Tibial nerve (tissue), 4 donors: Measurements from ENCODE around the gene GGA2. TPM values are rescaled to one million over a fixed set of nuclear protein-coding genes. Genes with fewer than 3 reads are reported as not detected.

Experiments used
- DNase-seq, 2 donors: peaks; one replicate each; pipeline ENCODE4 v3.0.0-alpha.2; 2019; ENCODE audit warnings: low spot score in 2 of 2
- H3K27ac ChIP-seq, 4 donors: fragments of 200-600 bp; sonication (generic) in 3 of 4; one replicate each; pipeline ENCODE4 v1.5.1; 2017 to 2019; ENCODE audit warnings: mild to moderate bottlenecking in 1 of 4
- H3K27me3 ChIP-seq, 2 donors: fragments of 200-600 bp; sonication (generic) in 1 of 2; one replicate each; pipeline versions ENCODE4 v1.5.1 to v1.6.0; 2017 to 2019
- H3K36me3 ChIP-seq, 3 donors: fragments of 200-600 bp; sonication (generic); one replicate each; pipeline ENCODE4 v1.5.1; 2018 to 2019
- H3K4me1 ChIP-seq, 4 donors: fragments of 200-600 bp; sonication (generic) in 3 of 4; one replicate each; pipeline ENCODE4 v1.5.1; 2017 to 2019
- H3K4me3 ChIP-seq, 4 donors: fragments of 200-600 bp; sonication (generic) in 3 of 4; one replicate each; pipeline ENCODE4 v1.5.1; 2017 to 2019; ENCODE audit warnings: mild to moderate bottlenecking in 1 of 4, moderate library complexity in 1 of 4
- H3K9me3 ChIP-seq, 4 donors: fragments of 200-600 bp; sonication (generic) in 3 of 4; one replicate each; pipeline ENCODE4 v1.5.1; 2017 to 2019
- CTCF ChIP-seq, 5 experiments: fragments of 200-600 bp in 3 of 5; fragments of 450-650 bp in 2 of 5; sonication (generic) in 3 of 5; IDR thresholded peaks; one replicate each; pipeline ENCODE4 v1.5.1; 2016 to 2019; ENCODE audit warnings: antibody characterized with exemption in 5 of 5, mild to moderate bottlenecking in 3 of 5, moderate library complexity in 2 of 5
- EP300 ChIP-seq, 2 donors: sonication (generic); formaldehyde crosslinking; IDR thresholded peaks; one replicate each; pipeline ENCODE4 v1.6.1; 2017; ENCODE audit warnings: antibody characterized with exemption in 2 of 2, mild to moderate bottlenecking in 1 of 2
- POLR2A ChIP-seq, 2 donors: fragments of 450-650 bp; IDR thresholded peaks; one replicate each; pipeline ENCODE4 v1.6.1; 2017; ENCODE audit warnings: antibody characterized with exemption in 2 of 2, mild to moderate bottlenecking in 2 of 2, moderate library complexity in 2 of 2
- WGBS, 2 donors: methylation state at CpG; one replicate each; pipeline ENCODE4 v1.1.5; 2018; 5-methylcytosine and 5-hydroxymethylcytosine counted together
- total RNA-seq, 4 donors: library from RNA; depleted of rRNA; stranded (reverse); fragments of >200 nt; gene quantifications; one replicate each; pipeline ENCODE4 v1.1.0, GENCODE V29; 2016

The GGA2 gene
- total RNA-seq, 4 donors from 2014 or later = 29.9 to 40.6 (median 36.8) TPM

- WGBS, 2 donors = 70 to 74% methylated on average over 7 of the region's 7 CpGs
- no peaks in the 10 kb centered on the region for H3K27me3 ChIP-seq
- no peaks in the 10 kb centered on the region for H3K36me3 ChIP-seq
- no peaks in the 10 kb centered on the region for H3K9me3 ChIP-seq
- no peak overlapping the region for H3K4me3 ChIP-seq
- no peak for DNase-seq
- peaks cover 0 to 53% (median 29%) of the 10 kb centered on the region in 4 donors for H3K4me1 ChIP-seq
- H3K27ac ChIP-seq = peak overlapping the region in 1 of 4 donors; percentile 71
- TF ChIP-seq POLR2A (IDR thresholded peaks at IDR 0.05) (no peak), EP300 (IDR thresholded peaks at IDR 0.05) (no peak), CTCF (IDR thresholded peaks at IDR 0.05) (no peak)
These were observed 4.4 kb downstream of the GGA2 start for GRCh38 chr16:23505671-23506605.

GRCh38 chr16:23505180-23505665 is 5.1 kb downstream of the GGA2 start:
- 90 to 92% methylated on average over 9 of the region's 9 CpGs for WGBS, 2 donors
- Histone ChIP-seq H3K4me1 (peaks cover 0 to 56% (median 31%) of the 10 kb centered on the region in 4 donors), H3K27me3 (no peaks in the 10 kb centered on the region), H3K9me3 (no peaks in the 10 kb centered on the region), H3K36me3 (peaks cover 0 to 3% (median 0%) of the 10 kb centered on the region in 3 donors), H3K27ac (peak overlapping the region in 2 of 4 donors; percentile 71 to 72), H3K4me3 (no peak overlapping the region)
- DNase-seq = no peak
- TF ChIP-seq EP300 (IDR thresholded peaks at IDR 0.05) (no peak), CTCF (IDR thresholded peaks at IDR 0.05) (no peak), POLR2A (IDR thresholded peaks at IDR 0.05) (no peak)

- H3K4me3 ChIP-seq = no peak overlapping the region
- H3K9me3 ChIP-seq = no peaks in the 10 kb centered on the region
- TF ChIP-seq EP300 (IDR thresholded peaks at IDR 0.05) (peak in 1 of 2 donors; percentile 26), POLR2A (IDR thresholded peaks at IDR 0.05) (no peak)
- peak in 1 of 2 donors; percentile 50 for DNase-seq
- peaks cover 0 to 8% (median 0%) of the 10 kb centered on the region in 3 donors for H3K36me3 ChIP-seq
- WGBS, 2 donors = 33 to 35% methylated on average over 13 of the region's 13 CpGs
- H3K27me3 ChIP-seq = no peaks in the 10 kb centered on the region
- peak overlapping the region in 3 of 4 donors; percentile 22 to 72 (median 71) for H3K27ac ChIP-seq
- peaks cover 0 to 60% (median 34%) of the 10 kb centered on the region in 4 donors for H3K4me1 ChIP-seq
These were observed 5.7 kb downstream of the GGA2 start for GRCh38 chr16:23504453-23505179.

- Histone ChIP-seq H3K9me3 (no peaks in the 10 kb centered on the region), H3K27ac (peak overlapping the region in 3 of 4 donors; percentile 22 to 72 (median 71)), H3K36me3 (peaks cover 0 to 8% (median 0%) of the 10 kb centered on the region in 3 donors), H3K27me3 (no peaks in the 10 kb centered on the region), H3K4me1 (peaks cover 0 to 56% (median 35%) of the 10 kb centered on the region in 4 donors), H3K4me3 (no peak overlapping the region)
- TF ChIP-seq POLR2A (IDR thresholded peaks at IDR 0.05) (no peak), CTCF (IDR thresholded peaks at IDR 0.05) (no peak), EP300 (IDR thresholded peaks at IDR 0.05) (no peak)
- peak in 1 of 2 donors; percentile 52 for DNase-seq
- 77% methylated on average over 5 of the region's 5 CpGs for WGBS, 2 donors
These were observed 6.2 kb downstream of the GGA2 start for GRCh38 chr16:23504076-23504452.

GRCh38 chr16:23502466-23502865 is 7.8 kb downstream of the GGA2 start:
- Histone ChIP-seq H3K27me3 (no peaks in the 10 kb centered on the region), H3K27ac (no peak overlapping the region), H3K4me3 (no peak overlapping the region), H3K36me3 (peaks cover 0 to 8% (median 0%) of the 10 kb centered on the region in 3 donors), H3K4me1 (peaks cover 0 to 61% (median 33%) of the 10 kb centered on the region in 4 donors), H3K9me3 (no peaks in the 10 kb centered on the region)
- DNase-seq = no peak
- WGBS, 2 donors = 45 to 59% methylated on average over 2 of the region's 2 CpGs
- TF ChIP-seq POLR2A (IDR thresholded peaks at IDR 0.05) = no peak
- TF ChIP-seq CTCF (IDR thresholded peaks at IDR 0.05) = no peak
- TF ChIP-seq EP300 (IDR thresholded peaks at IDR 0.05) = no peak
